Sigmoid colon (tissue), 4 donors: ENCODE results near the gene COL1A1.

Experiments used
- CTCF ChIP-seq, 4 experiments: fragments of 450-650 bp in 3 of 4; fragments of 200-600 bp in 1 of 4; IDR thresholded peaks; one replicate each; pipeline ENCODE4 v1.5.1; 2016 to 2019; ENCODE audit warnings: antibody characterized with exemption in 4 of 4, mild to moderate bottlenecking in 3 of 4, moderate library complexity in 2 of 4
- EP300 ChIP-seq, 4 donors: sonication (generic); formaldehyde crosslinking; IDR thresholded peaks; one replicate each; pipeline ENCODE4 v1.6.1; 2017; ENCODE audit warnings: antibody characterized with exemption in 4 of 4
- POLR2A ChIP-seq, 2 donors: fragments of 450-650 bp; IDR thresholded peaks; one replicate each; pipeline ENCODE4 v1.6.1; 2016; ENCODE audit warnings: antibody characterized with exemption in 2 of 2, mild to moderate bottlenecking in 2 of 2, moderate library complexity in 2 of 2

- TF ChIP-seq CTCF (IDR thresholded peaks at IDR 0.05) (no peak), POLR2A (IDR thresholded peaks at IDR 0.05) (no peak), EP300 (IDR thresholded peaks at IDR 0.05) (no peak)
These were observed 3.0 kb upstream of the COL1A1 start for GRCh38 chr17:50204431-50204830.
